Measurements from ENCODE around the gene IGLON5.

IGLON5 gene

GRCh38 chr19:51339687-51340656, 28.5 kb downstream of the IGLON5 start:
- no peak for DNase-seq

- no peak for DNase-seq
These were observed 29.6 kb downstream of the IGLON5 start for GRCh38 chr19:51341066-51341465.

- DNase-seq: no peak
These were observed 30.6 kb downstream of the IGLON5 start, which contains the start of gene VSIG10L for GRCh38 chr19:51341976-51342580. Gene VSIG10L (minus strand): TSS chr19:51342139. CDS start chr19:51342124, 15 bp downstream.

- no peak for DNase-seq
These were observed 31.5 kb downstream of the IGLON5 start for GRCh38 chr19:51342631-51343569.

- no peak for DNase-seq
These were observed 33.7 kb downstream of the IGLON5 start for GRCh38 chr19:51345076-51345620.

DNA sequence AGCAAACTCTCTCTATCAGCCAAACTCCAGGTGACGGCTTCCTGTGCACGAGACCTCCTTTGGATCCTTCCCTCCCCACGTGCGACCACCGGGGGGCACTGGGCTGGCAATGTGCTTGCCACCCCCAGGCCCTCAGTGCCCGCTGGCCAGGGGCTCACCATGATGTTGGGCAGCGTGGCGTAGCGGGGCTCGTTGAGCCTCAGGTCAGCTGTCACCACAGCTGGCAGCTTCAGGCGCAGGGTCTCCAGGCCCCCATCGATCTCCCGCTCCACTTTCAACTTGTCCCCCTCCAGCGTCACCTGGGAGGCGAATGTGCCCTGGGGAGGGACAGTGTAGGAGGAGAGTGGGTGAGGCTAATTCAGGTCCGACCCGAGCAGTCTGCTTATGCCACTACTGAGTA, 35.3 kb downstream of the IGLON5 start:
- no peak for DNase-seq

GRCh38 chr19:51347209-51347928, 35.9 kb downstream of the IGLON5 start:
- DNase-seq: no peak

DNA sequence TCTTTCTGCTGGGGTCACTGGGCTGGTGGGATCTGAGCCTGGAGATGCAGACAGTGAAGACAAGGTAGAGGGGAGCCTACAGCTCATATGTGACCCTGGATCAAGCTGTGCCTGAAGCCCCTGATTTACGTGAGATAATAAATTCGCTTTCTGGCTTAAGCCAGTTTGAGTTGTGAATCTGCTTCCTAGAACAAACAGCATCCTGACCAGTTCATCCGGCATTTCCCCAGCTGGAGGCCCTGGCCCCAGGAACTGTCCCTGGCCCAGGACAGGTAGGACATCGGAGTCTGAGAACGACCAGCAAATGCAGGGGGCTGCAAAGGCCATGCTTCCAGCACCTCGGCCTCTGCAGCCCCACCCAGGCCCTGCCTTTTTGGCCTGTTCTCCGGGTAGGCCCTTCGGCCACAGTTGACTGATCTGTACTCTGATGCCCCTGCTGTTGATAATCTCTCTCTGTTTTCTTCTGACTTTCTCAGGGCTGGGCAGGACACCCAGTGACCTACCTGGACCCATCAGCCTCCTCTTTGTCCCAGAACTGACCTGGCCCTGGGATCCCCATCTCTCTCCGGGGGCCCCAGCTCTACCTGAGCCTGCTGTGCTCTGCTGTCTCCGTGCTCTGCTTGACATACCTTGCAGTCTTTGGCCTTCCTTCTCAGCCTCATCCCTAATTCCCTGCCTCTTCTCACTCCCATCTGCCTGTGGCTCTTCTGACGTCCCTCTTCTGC, 40.0 kb downstream of the IGLON5 start:
- no peak for DNase-seq

DNA sequence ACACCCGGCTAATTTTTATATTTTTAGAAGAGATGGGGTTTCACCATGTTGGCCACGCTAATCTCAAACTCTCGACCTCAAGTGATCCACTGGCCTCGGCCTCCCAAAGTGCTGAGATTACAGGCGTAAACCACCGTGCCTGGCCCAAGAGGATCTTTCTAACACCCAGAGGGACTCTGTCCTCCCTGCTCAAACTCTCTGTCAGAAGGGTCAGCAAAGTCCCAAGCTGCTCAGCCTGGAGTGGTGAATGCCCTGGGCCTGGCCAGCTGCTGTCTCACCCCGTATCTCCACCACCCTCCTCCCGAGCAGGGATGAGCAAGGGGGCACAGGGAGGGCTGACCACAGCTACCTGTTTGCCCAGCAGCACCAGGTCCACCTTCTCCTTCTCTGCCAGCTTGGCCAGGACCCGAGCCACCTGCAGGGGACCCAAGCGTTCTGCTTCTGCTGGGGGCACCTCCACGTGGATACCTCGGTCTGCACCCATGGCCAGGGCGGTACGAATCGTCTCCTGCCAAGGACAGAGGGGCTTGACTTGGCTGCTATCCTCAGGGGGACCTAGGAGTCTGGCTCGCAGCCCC, 41.4 kb downstream of the IGLON5 start:
- DNase-seq: no peak

GRCh38 chr19:51354103-51354741, 42.8 kb downstream of the IGLON5 start:
- DNase-seq: no peak

DNA sequence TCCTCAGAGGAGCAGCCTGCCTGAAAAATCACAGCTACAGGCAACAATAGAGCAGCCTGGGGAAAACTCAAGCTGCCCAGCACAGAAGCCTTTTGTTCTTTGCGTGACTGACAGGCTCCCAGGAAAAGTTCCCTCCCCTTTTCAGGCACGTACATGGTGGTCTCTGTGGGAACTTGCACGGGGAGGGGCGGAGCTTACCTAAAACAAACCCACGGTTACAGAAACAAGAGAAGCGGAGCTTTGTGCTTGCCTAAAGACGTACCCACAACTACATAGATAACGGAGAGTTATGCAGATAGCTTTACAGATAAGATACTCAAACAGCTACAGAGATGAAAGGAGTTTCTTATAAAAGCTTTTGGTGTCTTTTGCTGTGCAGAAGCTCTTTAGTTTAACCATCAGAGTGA, 43.3 kb downstream of the IGLON5 start:
- DNase-seq: no peak

GRCh38 chr19:51356159-51356801, 44.8 kb downstream of the IGLON5 start:
- no peak for DNase-seq

DNA sequence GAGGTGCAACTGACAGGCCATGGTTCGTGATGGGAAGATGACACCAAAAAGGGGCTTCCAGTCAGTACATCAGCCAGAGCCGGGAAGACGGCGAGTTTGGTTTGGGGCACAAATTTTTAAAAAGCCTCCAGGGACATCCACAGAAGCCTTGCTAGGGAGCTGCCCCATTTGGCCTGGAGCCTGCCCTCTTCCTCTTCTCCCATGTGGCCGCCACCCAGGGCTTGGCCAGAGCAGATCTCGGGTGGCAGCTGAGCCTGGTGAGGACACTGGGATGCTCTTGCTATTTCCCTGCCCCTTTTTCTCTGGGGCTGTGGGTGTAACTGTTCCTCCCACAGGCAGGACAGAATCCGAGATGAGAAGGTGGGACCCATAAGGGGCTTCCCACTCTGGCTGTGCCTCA, 46.5 kb downstream of the IGLON5 start:
- DNase-seq: no peak

DNA sequence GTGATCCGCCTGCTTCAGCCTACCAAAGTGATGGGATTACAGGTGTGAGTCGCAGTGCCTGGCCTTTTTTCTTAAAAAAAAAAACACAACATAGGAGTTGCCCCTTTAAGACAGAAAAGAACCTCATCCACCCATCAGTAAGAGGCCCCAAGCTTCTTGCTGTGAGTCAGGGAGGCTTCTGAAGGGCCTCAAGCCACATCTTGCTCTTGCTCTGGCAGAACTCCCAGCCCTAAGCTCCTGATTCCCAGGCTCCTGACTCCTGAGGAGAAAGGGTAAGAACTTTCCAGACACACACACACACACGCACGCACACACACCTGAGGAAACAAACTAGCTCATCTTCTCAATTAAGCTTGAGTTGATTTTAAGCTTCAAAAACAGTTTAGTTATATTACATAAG, 47.9 kb downstream of the IGLON5 start:
- DNase-seq: no peak

DNA sequence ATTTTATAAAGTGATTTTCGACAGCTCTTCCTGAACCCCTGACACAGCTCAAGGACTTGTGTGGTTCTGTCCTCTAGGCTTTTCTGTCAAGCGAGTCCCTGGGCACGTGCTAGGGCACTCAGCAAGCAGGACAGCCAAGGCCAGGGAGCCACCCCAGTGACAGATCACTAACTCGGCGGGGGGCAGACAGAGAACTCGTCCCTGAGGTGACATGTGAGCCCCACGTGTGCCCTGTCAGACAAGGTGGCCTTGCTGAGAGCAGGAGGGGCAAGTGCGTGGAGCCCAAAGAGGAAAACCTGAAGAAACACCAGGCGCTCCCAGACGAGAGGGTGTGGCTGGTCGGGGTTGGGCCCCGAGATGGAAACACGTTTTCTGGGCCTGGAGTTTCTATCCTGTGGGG, 49.8 kb downstream of the IGLON5 start:
- DNase-seq: no peak

DNA sequence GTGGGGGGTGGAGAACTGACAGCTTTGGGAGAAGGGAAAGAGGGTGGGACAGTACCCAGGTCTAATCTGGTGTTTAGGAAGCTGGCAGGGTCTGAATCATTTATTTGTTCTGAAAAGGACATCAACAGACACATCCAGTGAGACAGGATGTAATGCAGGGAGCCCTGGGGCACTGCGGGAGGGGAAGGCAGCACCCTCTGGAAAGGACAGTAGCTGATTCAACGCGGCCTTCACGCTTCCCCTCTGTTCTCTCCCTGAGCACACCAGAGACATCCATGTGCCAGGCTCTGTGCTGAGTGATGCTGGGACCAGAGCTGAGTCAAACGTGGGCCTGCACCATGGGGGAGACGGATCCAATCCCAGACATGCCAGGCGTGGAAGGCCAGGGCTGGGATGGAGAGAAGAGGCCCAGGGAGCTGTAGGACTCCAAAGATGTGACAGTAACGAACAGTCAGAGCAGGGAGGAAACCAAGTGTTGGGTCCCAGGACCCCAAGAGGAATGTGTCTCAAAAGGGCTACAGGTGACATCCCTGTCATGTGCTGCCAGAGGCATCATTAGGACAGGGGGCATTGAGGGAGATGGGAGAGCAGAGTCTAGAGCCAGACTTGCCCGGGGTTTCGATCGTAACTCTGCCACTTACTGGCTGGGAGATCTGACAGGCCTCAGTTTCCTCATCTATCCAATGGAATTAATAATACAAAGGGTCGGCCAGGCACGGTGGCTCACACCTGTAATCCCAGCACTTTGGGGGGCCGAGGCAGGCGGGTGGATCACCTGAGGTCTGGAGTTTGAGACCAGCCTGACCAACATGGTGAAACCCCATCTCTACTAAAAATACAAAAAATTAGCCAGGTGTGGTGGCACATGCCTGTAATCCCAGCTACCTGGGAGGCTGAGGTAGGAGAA, 53.0 kb downstream of the IGLON5 start:
- no peak for DNase-seq

DNA sequence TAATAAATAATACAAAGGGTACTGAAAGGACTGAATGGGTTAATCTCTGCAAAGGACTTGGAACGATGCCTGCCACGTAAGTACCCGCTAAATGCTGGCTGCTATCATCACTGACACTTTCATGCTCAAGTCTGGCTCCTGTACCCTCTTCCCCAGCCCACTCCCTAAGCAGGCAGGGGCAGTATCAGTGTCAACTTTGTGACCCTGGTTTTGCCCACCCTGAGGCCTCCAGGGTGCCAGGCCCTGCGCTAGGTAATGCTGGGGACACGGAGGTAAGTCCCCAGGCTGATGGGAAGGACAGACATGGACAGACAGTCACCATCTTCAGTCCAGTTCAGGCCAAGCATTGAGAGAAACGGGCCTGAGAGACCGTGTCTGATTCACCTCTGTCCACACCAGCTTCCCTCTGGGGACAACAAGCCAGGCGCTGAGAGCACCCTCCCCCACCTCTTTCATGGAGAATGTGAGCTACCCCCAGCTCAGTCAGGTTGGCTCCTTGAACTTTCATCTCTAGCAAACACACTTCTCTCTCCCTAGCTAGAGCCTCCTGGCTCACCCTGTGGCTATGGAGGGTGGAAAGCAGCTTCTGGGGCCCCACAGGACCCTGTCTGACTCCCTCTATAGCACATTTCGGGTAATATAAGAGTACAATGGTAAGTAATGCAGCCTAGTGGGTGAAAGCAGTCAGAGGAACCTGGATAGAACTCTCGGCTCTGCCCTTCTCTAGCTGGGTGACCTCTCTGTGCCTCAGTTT, 53.9 kb downstream of the IGLON5 start:
- no peak for DNase-seq

GRCh38 chr19:51365965-51366388, 54.5 kb downstream of the IGLON5 start, which contains the start of gene ETFB:
Gene ETFB (minus strand): TSS chr19:51366388. CDS start chr19:51366326, 62 bp downstream.
- DNase-seq: no peak
